CD14-positive monocyte (primary cell): Measurements from ENCODE around the gene USP49. TPM values are rescaled to one million over a fixed set of nuclear protein-coding genes. Genes with fewer than 3 reads are reported as not detected.

Experiments
- DNase-seq, 3 donors: peaks; one replicate each; pipeline ENCODE4 v3.0.0-alpha.2; 2011 to 2022
- H2AFZ ChIP-seq: 2 replicates; pipeline ENCODE4 v1.6.0; 2012; ENCODE audit warnings: mild to moderate bottlenecking, low read depth, low read length, inconsistent platforms; ENCODE audit not compliant: insufficient read depth, poor library complexity, severe bottlenecking
- H3K27ac ChIP-seq, 2 donors: 1 replicate in 1 of 2; 2 replicates in 1 of 2; pipeline ENCODE4 v1.5.1; 2012 to 2013; ENCODE audit warnings: low read length in 2 of 2, control low read depth in 1 of 2, inconsistent platforms in 1 of 2, low read depth in 1 of 2, mild to moderate bottlenecking in 1 of 2
- H3K27me3 ChIP-seq, 2 donors: one replicate each; pipeline versions ENCODE4 v1.6.0 to v1.6.1; 2011 to 2013; ENCODE audit warnings: low read length in 2 of 2; ENCODE audit not compliant: control insufficient read depth in 2 of 2, insufficient read depth in 2 of 2
- H3K36me3 ChIP-seq, 2 donors: replicated peaks in 1 of 2; 1 replicate in 1 of 2; 2 replicates in 1 of 2; pipeline versions ENCODE4 v1.5.1 to v1.6.1; 2012 to 2013; ENCODE audit warnings: low read length in 2 of 2, control low read depth in 1 of 2, inconsistent platforms in 1 of 2, mild to moderate bottlenecking in 1 of 2; ENCODE audit not compliant: insufficient read depth in 2 of 2, control insufficient read depth in 1 of 2
- H3K4me1 ChIP-seq, 2 donors: 1 replicate in 1 of 2; 2 replicates in 1 of 2; pipeline versions ENCODE4 v1.5.1 to v1.6.1; 2012 to 2013; ENCODE audit warnings: low read length in 2 of 2, control low read depth in 1 of 2, inconsistent platforms in 1 of 2, mild to moderate bottlenecking in 1 of 2, moderate library complexity in 1 of 2; ENCODE audit not compliant: insufficient read depth in 2 of 2, control insufficient read depth in 1 of 2
- H3K4me2 ChIP-seq: replicated peaks from 2 replicates; pipeline ENCODE3; 2012; ENCODE audit warnings: low read length, moderate library complexity, mild to moderate bottlenecking; ENCODE audit not compliant: poor library complexity, severe bottlenecking; ENCODE audit errors: extremely low read depth
- H3K4me3 ChIP-seq, 3 experiments: fragments of 200-600 bp in 1 of 3; sonication (generic) in 1 of 3; replicated peaks in 1 of 3; 1 replicate in 2 of 3; 2 replicates in 1 of 3; pipeline ENCODE4 v1.5.1; 2011 to 2013; ENCODE audit warnings: low read length in 3 of 3, mild to moderate bottlenecking in 3 of 3, control low read depth in 2 of 3, low read depth in 2 of 3, inconsistent platforms in 1 of 3, moderate library complexity in 1 of 3
- H3K79me2 ChIP-seq: 2 replicates; pipeline ENCODE4 v1.6.0; 2012; ENCODE audit warnings: mild to moderate bottlenecking, control low read depth, inconsistent platforms, low read length, moderate library complexity; ENCODE audit not compliant: insufficient read depth
- H3K9ac ChIP-seq: 2 replicates; pipeline ENCODE4 v1.6.0; 2017; ENCODE audit warnings: low read length, mild to moderate bottlenecking; ENCODE audit not compliant: insufficient read depth, poor library complexity, severe bottlenecking
- H3K9me3 ChIP-seq, 2 donors: replicated peaks in 1 of 2; 1 replicate in 1 of 2; 2 replicates in 1 of 2; pipeline versions ENCODE4 v1.5.1 to v1.6.1; 2012 to 2013; ENCODE audit warnings: low read length in 2 of 2, control low read depth in 1 of 2; ENCODE audit not compliant: control insufficient read depth in 1 of 2, insufficient read depth in 1 of 2
- H4K20me1 ChIP-seq: 2 replicates; pipeline ENCODE4 v1.6.0; 2012; ENCODE audit warnings: mild to moderate bottlenecking, low read length, control low read depth, moderate library complexity; ENCODE audit not compliant: insufficient read depth
- H3K27ac Mint-ChIP-seq, 7 donors: one replicate each; pipeline ENCODE4 v1.8.0; 2020; ENCODE audit warnings: mild to moderate bottlenecking in 7 of 7, mixed read lengths in 7 of 7, moderate library complexity in 6 of 7, inconsistent platforms in 2 of 7
- H3K27me3 Mint-ChIP-seq, 3 donors: one replicate each; pipeline ENCODE4 v1.8.0; 2021 to 2022; ENCODE audit warnings: low read depth in 3 of 3, mild to moderate bottlenecking in 3 of 3, mixed read lengths in 3 of 3, moderate library complexity in 3 of 3, inconsistent platforms in 1 of 3
- H3K36me3 Mint-ChIP-seq, 2 donors: one replicate each; pipeline ENCODE4 v1.8.0; 2020; ENCODE audit warnings: mixed read lengths in 2 of 2, inconsistent platforms in 1 of 2, mild to moderate bottlenecking in 1 of 2
- H3K4me1 Mint-ChIP-seq: one replicate; pipeline ENCODE4 v1.8.0; 2020; ENCODE audit warnings: mild to moderate bottlenecking, mixed read lengths
- H3K4me3 Mint-ChIP-seq, 2 donors: one replicate each; pipeline ENCODE4 v1.8.0; 2020; ENCODE audit warnings: mild to moderate bottlenecking in 2 of 2, mixed read lengths in 2 of 2, moderate library complexity in 1 of 2
- H3K9me3 Mint-ChIP-seq, 7 donors: one replicate each; pipeline ENCODE4 v1.8.0; 2020 to 2022; ENCODE audit warnings: mixed read lengths in 7 of 7, mild to moderate bottlenecking in 6 of 7, moderate library complexity in 6 of 7, inconsistent platforms in 2 of 7
- WGBS: methylation state at CpG from one replicate; pipeline ENCODE4 v1.1.5; 2013; ENCODE audit warnings: missing lambda C conversion rate; ENCODE audit not compliant: insufficient coverage; 5-methylcytosine and 5-hydroxymethylcytosine counted together
- intact Hi-C, 2 donors: fragments of 100-400 bp; cut with micrococcal nuclease; formaldehyde crosslinking; loops; one replicate each; pipeline versions ENCODE4 v1.15.0 to v1.15.1; 2023
- polyA plus RNA-seq, 3 donors: library from polyadenylated mRNA; depleted of rRNA in 1 of 3; unstranded in 2 of 3; stranded (reverse) in 1 of 3; fragments of 300-500 nt in 2 of 3; fragments of >200 nt in 1 of 3; fragmentation: Illumina TruSeq in 2 of 3; gene quantifications; 1 replicate in 2 of 3; 2 replicates in 1 of 3; pipeline ENCODE4 v1.2.3, GENCODE V29; 2012 to 2021
- small RNA-seq: library from RNA; depleted of rRNA; stranded (forward); fragments of <200 nt; gene quantifications from one replicate; pipeline ENCODE3, GENCODE V24; 2012; ENCODE audit warnings: low read depth; ENCODE audit not compliant: insufficient read length
- TF ChIP-seq, protein P1 (sequence below): fragments of 200-600 bp; IDR thresholded peaks from one replicate; pipeline ENCODE4 v1.8.0; 2022; ENCODE audit warnings: antibody characterized with exemption, mild to moderate bottlenecking

USP49 gene
- polyA plus RNA-seq, 3 donors: 0.08 to 4.8 (median 0.37) TPM

- H3K27me3 Mint-ChIP-seq: peaks cover 2 to 6% (median 2%) of the 10 kb centered on the region in 3 donors
- no peak for DNase-seq
- WGBS: 97% methylated on average over 4 of the region's 13 CpGs
Observed at GRCh38 chr6:41740366-41741162, 154.6 kb downstream of the USP49 start.

More at GRCh38 chr6:41740366-41741162, 154.6 kb downstream of the USP49 start:
- Histone ChIP-seq H3K9ac (no peak overlapping the region), H4K20me1 (no peaks in the 10 kb centered on the region), H2AFZ (no peak overlapping the region), H3K4me2 (no peak overlapping the region), H3K4me3 (no peak overlapping the region), H3K9me3 (no peaks in the 10 kb centered on the region), H3K36me3 (no peaks in the 10 kb centered on the region), H3K27me3 (no peaks in the 10 kb centered on the region), H3K27ac (no peak overlapping the region), H3K4me1 (peaks cover 7 to 8% of the 10 kb centered on the region in 2 donors), H3K79me2 (no peaks in the 10 kb centered on the region)
- peaks cover 0 to 2% (median 0%) of the 10 kb centered on the region in 7 donors for H3K9me3 Mint-ChIP-seq
- intact Hi-C loops: no loop called here
- H3K4me1 Mint-ChIP-seq: peaks cover 15% of the 10 kb centered on the region
- no peaks in the 10 kb centered on the region for H3K36me3 Mint-ChIP-seq
- TF ChIP-seq, protein P1, sequence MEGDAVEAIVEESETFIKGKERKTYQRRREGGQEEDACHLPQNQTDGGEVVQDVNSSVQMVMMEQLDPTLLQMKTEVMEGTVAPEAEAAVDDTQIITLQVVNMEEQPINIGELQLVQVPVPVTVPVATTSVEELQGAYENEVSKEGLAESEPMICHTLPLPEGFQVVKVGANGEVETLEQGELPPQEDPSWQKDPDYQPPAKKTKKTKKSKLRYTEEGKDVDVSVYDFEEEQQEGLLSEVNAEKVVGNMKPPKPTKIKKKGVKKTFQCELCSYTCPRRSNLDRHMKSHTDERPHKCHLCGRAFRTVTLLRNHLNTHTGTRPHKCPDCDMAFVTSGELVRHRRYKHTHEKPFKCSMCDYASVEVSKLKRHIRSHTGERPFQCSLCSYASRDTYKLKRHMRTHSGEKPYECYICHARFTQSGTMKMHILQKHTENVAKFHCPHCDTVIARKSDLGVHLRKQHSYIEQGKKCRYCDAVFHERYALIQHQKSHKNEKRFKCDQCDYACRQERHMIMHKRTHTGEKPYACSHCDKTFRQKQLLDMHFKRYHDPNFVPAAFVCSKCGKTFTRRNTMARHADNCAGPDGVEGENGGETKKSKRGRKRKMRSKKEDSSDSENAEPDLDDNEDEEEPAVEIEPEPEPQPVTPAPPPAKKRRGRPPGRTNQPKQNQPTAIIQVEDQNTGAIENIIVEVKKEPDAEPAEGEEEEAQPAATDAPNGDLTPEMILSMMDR: no peak
- H3K4me3 Mint-ChIP-seq: no peak overlapping the region
- H3K27ac Mint-ChIP-seq: no peak overlapping the region

Small RNAs within 50 kb of the gene (small RNA-seq; reads per million reads assigned to genes)
- gene AL365205.2 (not detected), gene AL365205.3 (not detected), gene RF00019 (not detected), gene RF00393 (not detected)

Other genes starting within 250 kb of the USP49 start
- gene TFEB, start 159.8 kb downstream of the USP49 start, polyA plus RNA-seq: 10 to 100 TPM; 42.6 to 60.0 (median 55.0) TPM
- not detected for gene PGC, start 148.0 kb downstream of the USP49 start, polyA plus RNA-seq
- 1 to 10 TPM; 1.3 to 7.0 (median 2.6) TPM for gene FRS3, start 115.5 kb downstream of the USP49 start, polyA plus RNA-seq
- gene PRICKLE4, start 114.6 kb downstream of the USP49 start, polyA plus RNA-seq: under 1 TPM in 1 of 3 donors, not detected in 2; 0.88 TPM
- 100 to 1,000 TPM; 271 to 382 (median 343) TPM for gene TOMM6, start 107.7 kb downstream of the USP49 start, polyA plus RNA-seq
- 10 to 100 TPM in 2 of 3 donors, 1 to 10 TPM in 1; 6.3 to 16.2 (median 13.6) TPM for gene MED20, start 25.8 kb upstream of the USP49 start, polyA plus RNA-seq
- gene BYSL, start 26.1 kb upstream of the USP49 start, polyA plus RNA-seq: 1 to 10 TPM; 2.7 to 4.2 (median 3.9) TPM
- gene CCND3, start 46.4 kb upstream of the USP49 start, polyA plus RNA-seq: 100 to 1,000 TPM; 166 to 273 (median 259) TPM
- gene TAF8, start 155.1 kb upstream of the USP49 start, polyA plus RNA-seq: 10 to 100 TPM; 13.1 to 24.7 (median 16.6) TPM
- gene C6orf132, start 247.2 kb upstream of the USP49 start, polyA plus RNA-seq: not detected